NCI-H774 (cell line): ENCODE measurements around the gene NCAPD3.
A peak's percentile ranks its signal among the peaks of the same experiment; 100 is the strongest.

Source experiments
- DNase-seq: peaks from one replicate; lab custom pipeline; 2025; lab: John Stamatoyannopoulos, UW

Gene NCAPD3

DNA sequence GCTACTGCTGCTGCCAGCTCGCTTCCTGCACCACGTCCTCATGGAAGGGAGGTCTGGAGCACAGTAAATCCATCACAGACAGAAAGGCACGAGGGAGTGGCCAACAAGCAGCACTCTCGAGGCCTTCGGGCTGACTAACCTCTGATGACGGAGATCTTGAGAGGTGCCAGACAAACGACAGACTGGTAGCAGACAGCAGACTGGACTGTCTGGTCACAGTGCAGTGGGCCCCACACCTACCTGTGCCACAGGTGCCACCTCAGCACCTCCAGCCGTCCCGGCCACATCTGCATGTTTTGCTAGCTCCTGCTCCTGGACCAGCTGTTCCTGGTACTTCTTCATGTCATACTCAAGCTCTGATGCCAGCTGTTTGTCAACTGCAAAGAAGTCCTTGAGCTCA lies 64.1 kb downstream of the NCAPD3 start:
- no peak for DNase-seq

DNA sequence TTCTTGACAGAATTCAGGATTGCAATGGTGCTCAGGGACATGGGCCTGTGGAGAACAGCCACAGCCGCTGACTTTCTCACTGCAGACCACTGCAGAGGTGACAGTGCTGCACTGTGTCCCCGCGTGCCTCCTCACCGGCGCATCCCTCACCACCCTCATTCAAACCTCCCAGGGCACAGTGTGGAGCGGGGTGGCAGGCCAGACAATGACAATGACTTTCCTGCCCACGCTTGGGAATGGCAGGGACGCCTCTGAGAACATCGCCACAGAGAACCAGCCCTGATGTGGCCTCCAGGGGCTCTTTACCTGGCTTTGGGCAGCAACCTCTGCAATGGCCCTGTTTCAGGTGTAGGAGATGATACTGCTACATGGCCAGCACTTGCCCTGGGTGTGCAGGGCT lies 65.7 kb downstream of the NCAPD3 start:
- no peak for DNase-seq

DNA sequence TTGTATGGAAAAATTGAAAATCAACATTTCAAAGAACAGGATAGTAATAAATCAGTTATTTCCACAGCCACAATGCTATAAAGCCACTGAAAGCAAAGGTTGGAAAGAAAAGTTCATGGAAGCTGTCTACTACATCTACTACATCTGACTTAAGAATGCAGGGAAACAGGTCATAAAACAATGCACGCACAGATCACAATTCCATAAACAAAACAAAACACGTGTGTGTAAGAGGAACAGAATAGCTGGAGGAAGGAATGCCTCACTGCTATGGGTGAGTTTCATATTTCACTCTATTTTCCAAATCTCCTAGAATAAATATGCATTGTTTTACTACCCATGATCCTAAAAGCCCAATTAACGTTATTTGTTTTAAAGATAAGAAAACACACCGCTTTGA lies 66.3 kb downstream of the NCAPD3 start:
- no peak for DNase-seq

DNA sequence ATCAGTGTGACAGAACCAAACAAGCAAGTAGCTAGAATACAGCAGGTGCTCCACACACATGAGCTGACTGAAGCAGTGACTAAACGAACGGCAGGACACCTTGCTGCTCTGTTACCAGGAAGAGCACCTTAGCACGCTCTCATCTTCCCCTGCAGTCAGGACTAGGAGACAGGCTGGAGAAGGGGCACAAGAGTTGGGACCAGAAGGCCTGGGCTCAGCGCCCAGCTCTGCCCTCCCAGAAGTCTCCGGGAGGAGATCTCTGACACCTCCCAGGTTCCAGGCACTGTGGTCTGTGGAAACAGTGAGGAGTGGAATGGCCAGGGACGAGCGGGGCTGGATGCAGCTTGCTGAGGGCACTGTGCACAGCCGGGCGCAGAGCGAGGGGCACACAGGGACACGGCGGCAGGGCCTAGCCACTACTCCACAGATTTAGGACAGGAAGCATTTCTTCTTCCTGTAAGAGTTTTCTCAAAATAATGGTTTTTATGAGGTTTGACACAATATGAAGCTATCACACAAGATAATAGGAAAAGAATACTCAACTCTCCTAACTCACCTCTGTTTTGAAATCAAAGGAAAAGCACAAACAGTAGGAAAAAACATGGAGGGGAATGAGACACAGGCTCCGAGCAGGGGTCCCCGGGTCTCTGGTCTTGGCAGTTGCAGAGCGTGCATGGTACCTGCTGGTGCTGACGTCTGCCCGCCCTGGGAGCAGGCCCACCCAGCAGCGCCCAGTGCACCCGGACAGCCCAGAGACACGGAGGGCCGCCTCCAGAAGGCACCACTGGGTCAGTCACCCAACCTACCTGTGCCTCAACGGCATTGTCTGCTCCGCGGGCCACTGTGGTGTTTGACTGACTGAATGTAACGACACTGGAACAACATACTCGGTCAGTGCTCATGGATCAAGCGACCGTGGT lies 67.6 kb downstream of the NCAPD3 start:
- no peak for DNase-seq

- no peak for DNase-seq
These were observed 68.3 kb downstream of the NCAPD3 start for GRCh38 chr11:134155456-134155855.

GRCh38 chr11:134154441-134154840 lies 69.3 kb downstream of the NCAPD3 start:
- no peak for DNase-seq

- DNase-seq: no peak
These were observed 70.4 kb downstream of the NCAPD3 start for GRCh38 chr11:134153147-134153905.

DNA sequence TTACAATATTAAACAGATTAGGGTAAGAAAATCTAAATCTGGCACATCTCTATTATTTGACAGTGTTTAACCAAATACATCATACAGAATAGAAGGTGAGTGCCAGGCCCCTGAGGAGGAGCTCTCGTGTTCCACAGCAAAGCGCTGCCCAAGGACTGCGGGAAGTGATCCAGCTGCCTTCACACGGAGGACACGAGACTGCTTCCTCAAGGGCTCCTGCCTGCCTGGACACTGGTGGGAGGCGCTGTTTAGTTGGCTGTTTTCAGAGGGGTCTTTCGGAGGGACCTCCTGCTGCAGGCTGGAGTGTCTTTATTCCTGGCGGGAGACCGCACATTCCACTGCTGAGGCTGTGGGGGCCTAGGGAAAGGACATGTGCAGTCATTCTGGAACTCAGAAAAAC lies 71.1 kb downstream of the NCAPD3 start:
- no peak for DNase-seq

DNA sequence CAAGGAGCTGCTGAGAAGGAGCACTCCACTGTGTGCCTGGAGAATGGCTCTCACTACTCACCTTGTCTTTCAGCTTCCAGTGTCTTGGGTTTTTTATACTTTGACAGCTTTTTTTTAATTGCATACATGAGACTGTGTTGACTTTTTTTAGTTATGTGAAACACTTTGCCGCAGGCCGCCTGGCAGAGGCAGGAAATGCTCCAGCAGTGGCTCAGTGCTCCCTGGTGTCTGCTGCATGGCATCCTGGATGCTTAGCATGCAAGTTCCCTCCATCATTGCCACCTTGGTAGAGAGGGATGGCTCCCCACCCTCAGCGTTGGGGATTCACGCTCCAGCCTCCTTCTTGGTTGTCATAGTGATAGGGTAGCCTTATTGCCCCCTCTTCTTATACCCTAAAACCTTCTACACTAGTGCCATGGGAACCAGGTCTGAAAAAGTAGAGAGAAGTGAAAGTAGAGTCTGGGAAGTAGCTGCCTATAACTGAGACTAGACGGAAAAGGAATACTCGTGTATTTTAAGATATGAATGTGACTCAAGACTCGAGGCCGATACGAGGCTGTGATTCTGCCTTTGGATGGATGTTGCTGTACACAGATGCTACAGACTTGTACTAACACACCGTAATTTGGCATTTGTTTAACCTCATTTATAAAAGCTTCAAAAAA lies 72.6 kb downstream of the NCAPD3 start:
- no peak for DNase-seq

DNA sequence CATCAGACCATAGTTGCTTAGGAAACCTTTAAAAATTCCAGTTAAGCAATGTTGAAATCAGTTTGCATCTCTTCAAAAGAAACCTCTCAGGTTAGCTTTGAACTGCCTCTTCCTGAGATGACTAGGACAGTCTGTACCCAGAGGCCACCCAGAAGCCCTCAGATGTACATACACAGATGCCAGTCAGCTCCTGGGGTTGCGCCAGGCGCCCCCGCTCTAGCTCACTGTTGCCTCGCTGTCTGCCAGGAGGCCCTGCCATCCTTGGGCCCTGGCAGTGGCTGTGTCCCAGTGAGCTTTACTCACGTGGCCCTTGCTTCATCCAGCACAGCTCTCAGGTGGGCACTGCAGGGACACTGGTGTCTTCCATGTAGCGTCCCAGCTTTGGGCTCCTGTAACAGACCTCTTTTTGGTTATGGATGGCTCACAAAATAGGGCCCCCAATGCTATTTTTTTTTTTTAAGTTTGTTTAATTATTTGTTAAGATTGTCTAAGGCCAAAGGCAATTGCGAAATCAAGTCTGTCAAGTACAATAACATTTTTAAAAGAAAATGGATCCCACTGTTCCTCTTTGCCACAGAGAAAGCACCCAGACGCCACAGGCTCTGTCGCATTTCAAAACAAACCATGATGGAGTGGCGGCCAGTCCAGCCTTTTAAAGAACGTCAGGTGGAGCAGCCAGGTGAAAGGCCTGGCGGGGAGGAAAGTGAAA lies 73.4 kb downstream of the NCAPD3 start:
- DNase-seq: no peak

GRCh38 chr11:134149371-134149770 lies 74.4 kb downstream of the NCAPD3 start:
- DNase-seq: no peak

GRCh38 chr11:134146598-134146997 lies 77.2 kb downstream of the NCAPD3 start:
- DNase-seq: no peak

GRCh38 chr11:134145715-134146114 lies 78.1 kb downstream of the NCAPD3 start:
- peak; percentile 72 for DNase-seq

DNA sequence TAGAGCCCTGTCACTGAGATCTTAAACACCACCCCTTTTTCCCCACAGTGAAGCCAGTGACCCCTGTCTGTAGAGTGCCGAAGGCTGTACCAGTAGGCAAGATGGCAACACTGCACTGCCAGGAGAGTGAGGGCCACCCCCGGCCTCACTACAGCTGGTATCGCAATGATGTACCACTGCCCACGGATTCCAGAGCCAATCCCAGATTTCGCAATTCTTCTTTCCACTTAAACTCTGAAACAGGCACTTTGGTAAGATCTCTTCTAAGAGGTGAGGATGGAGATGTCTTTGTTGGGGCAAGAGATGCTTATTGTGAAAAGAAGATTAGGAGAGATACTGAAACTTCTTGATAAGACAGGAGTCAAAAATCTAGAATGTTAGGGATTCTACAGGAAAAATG lies 79.0 kb downstream of the NCAPD3 start:
- DNase-seq: no peak

GRCh38 chr11:134143801-134144200 lies 80.0 kb downstream of the NCAPD3 start:
- DNase-seq: no peak

DNA sequence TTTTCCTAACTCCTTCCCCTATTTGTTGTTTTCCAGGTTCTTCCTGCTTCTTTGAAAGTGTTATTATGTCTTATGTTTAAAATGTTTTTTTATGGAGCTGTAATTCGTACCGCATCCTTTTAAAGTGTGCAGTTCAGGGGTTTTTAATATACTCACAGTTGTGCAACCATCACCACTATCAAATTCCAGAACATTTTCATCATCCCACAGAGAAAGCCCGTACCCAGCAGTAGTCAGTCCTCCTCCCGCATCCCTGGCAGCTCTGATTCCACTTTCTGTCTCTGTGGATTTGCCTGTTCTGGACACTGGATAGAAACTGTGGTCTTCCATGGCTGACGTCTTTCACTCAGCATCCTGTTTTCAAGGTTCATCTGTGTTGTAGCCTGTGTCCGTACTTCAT lies 81.2 kb downstream of the NCAPD3 start:
- DNase-seq: no peak

GRCh38 chr11:134140961-134141490 lies 82.7 kb downstream of the NCAPD3 start:
- DNase-seq: no peak

- peak; percentile 29 for DNase-seq
These were observed 83.9 kb downstream of the NCAPD3 start for GRCh38 chr11:134139873-134140331.

DNA sequence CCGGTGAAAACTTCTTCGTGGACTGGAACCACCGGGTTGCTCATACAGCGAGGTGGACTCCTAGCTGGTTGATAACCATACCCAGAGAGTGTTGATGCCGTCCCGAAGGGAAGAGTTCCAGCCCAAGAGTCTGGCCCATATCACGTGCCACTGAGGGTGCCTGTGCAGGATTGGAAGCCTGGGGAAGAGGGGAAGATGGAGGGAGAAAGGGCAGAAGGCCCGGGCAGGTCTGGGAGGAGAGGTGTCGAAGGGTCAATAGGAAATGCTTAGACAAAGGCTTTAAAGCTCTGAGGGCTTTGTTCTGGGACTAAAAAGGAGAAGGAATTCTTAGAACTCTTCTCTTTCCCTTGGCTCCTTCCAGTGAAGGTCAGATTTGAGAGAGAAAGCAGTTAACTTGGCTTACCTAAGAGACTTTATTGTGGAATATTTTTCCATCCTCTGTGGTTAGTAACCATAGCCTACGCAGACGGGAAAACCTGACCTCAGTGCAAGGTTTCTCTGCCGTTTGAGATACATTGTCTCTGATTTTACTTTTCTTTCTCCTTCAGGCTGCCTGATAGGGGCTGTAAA lies 84.4 kb downstream of the NCAPD3 start:
- no peak for DNase-seq

GRCh38 chr11:134138376-134138775 lies 85.4 kb downstream of the NCAPD3 start:
- DNase-seq: no peak

GRCh38 chr11:134134167-134134566 lies 89.6 kb downstream of the NCAPD3 start:
- DNase-seq: no peak
